Measurements from ENCODE around the gene TMEM237. TPM values are rescaled to one million over a fixed set of nuclear protein-coding genes. Genes with fewer than 3 reads are reported as not detected.

TMEM237 gene
- total RNA-seq, 1 donor from 2014 or later, result 19.8 TPM

DNA sequence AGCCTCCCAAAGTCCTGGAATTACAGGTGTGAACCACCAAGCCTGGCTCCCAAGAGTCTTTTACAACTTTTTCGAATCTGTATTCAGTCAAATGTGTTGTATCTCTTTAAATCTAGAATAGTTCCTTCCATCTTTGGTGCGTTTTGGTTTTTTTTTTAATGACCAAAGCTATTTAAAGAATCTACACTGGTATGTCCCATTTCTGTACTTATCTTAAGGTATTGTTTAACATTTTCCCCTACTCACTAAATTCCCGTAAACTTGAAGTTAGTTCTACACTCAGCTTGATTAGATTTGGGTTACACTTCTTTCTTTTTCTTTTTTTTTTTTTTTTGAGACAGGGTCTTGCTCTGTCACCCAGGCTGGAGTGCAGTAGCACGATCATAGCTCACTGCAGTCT, 63.8 kb downstream of the TMEM237 start:
- H3K36me3 Mint-ChIP-seq (ENCODE audit: low read depth), result no peaks in the 10 kb centered on the region
- intact Hi-C loops (cut with micrococcal nuclease), result no loop called here
- H3K27ac Mint-ChIP-seq, result no peak overlapping the region
- no peaks in the 10 kb centered on the region for H3K9me3 Mint-ChIP-seq
- H3K4me3 Mint-ChIP-seq (ENCODE audit: low read depth), result no peak overlapping the region
- DNase-seq (ENCODE audit: low spot score), result no peak
- H3K27me3 Mint-ChIP-seq (ENCODE audit: low read depth), result peaks cover 19% of the 10 kb centered on the region
- H3K4me1 Mint-ChIP-seq (ENCODE audit: low read depth), result no peaks in the 10 kb centered on the region

DNA sequence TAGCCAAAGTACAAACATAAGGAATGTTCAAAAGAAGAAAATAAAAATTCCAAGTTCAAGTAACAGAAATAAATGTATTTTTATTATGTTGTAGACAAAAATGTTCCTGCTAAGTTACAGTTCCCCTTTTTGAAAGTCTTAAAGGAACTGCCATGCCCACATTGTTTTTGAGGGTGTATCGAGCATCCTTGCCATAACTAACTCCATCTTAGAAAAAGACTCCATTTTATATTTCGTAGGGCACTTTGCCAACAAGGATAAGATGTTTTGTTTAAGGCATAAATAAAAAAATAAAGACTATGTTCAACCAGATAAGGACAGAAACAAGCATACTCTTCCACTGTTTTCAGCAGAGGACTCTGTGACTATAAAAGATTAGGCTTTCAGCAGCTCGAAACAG, 67.3 kb downstream of the TMEM237 start:
- Mint-ChIP-seq H3K4me1 (ENCODE audit: low read depth) (peaks cover 4% of the 10 kb centered on the region), H3K27me3 (ENCODE audit: low read depth) (peaks cover 11% of the 10 kb centered on the region), H3K27ac (no peak overlapping the region), H3K4me3 (ENCODE audit: low read depth) (no peak overlapping the region), H3K36me3 (ENCODE audit: low read depth) (no peaks in the 10 kb centered on the region), H3K9me3 (no peaks in the 10 kb centered on the region)
- no peak for DNase-seq (ENCODE audit: low spot score)
- intact Hi-C loops (cut with micrococcal nuclease), result no loop called here

- no peak for DNase-seq (ENCODE audit: low spot score)
- Mint-ChIP-seq H3K4me1 (ENCODE audit: low read depth) (peaks cover 4% of the 10 kb centered on the region), H3K9me3 (no peaks in the 10 kb centered on the region), H3K27ac (no peak overlapping the region), H3K27me3 (ENCODE audit: low read depth) (peaks cover 11% of the 10 kb centered on the region), H3K4me3 (ENCODE audit: low read depth) (no peak overlapping the region), H3K36me3 (ENCODE audit: low read depth) (no peaks in the 10 kb centered on the region)
- intact Hi-C loops (cut with micrococcal nuclease), result no loop called here
Measured at GRCh38 chr2:201574766-201575165, 68.5 kb downstream of the TMEM237 start.

GRCh38 chr2:201572846-201573508, 70.3 kb downstream of the TMEM237 start:
- Mint-ChIP-seq H3K27ac (no peak overlapping the region), H3K27me3 (ENCODE audit: low read depth) (peaks cover 7% of the 10 kb centered on the region), H3K4me1 (ENCODE audit: low read depth) (peaks cover 4% of the 10 kb centered on the region), H3K4me3 (ENCODE audit: low read depth) (no peak overlapping the region), H3K9me3 (no peaks in the 10 kb centered on the region), H3K36me3 (ENCODE audit: low read depth) (no peaks in the 10 kb centered on the region)
- no peak for DNase-seq (ENCODE audit: low spot score)
- intact Hi-C loops (cut with micrococcal nuclease), result no loop called here

Other genes starting within 250 kb of the TMEM237 start
- 27.1 and 27.7 TPM in 2 replicates for gene TRAK2, start 192.0 kb downstream of the TMEM237 start, total RNA-seq
- gene STRADB, start 191.8 kb downstream of the TMEM237 start, total RNA-seq, result 20.7 and 23.1 TPM in 2 replicates
- gene MPP4, start 55.1 kb upstream of the TMEM237 start, total RNA-seq, result not detected in 2 replicates
- 11.3 and 14.3 TPM in 2 replicates for gene ALS2, start 137.4 kb upstream of the TMEM237 start, total RNA-seq
- not detected in 2 replicates for gene CDK15, start 163.0 kb upstream of the TMEM237 start, total RNA-seq

Data from activated T-helper 2 cell treated with anti-CD3 and anti-CD28 coated beads, Interferon-gamma antibody, Interleukin-2, Interleukin-4, amounts not matched to agents 10 μg/mL and 5 μg/mL and 100 μg/mL, durations not matched to agents 14 hours and 24 hours and 36 hours (primary cell).